Endodermal cell (in vitro differentiated cells): Measurements from ENCODE around the gene POU2F3. TPM values are rescaled to one million over a fixed set of nuclear protein-coding genes. Genes with fewer than 3 reads are reported as not detected.

ENCODE experiments used
- DNase-seq: peaks from one replicate; pipeline ENCODE4 v3.0.0-alpha.2; 2017
- H3K27ac ChIP-seq: 2 replicates; pipeline ENCODE4 v1.5.1; 2013; ENCODE audit warnings: mild to moderate bottlenecking, low read depth, low read length, moderate library complexity
- H3K27me3 ChIP-seq: 2 replicates; pipeline ENCODE4 v1.6.1; 2013; ENCODE audit warnings: mild to moderate bottlenecking, low read length, moderate library complexity; ENCODE audit not compliant: insufficient read depth, control insufficient read depth, poor library complexity, severe bottlenecking
- H3K36me3 ChIP-seq: 2 replicates; pipeline ENCODE4 v1.7.0; 2013; ENCODE audit warnings: mild to moderate bottlenecking, low read length, moderate library complexity; ENCODE audit not compliant: control insufficient read depth, insufficient read depth
- H3K4me1 ChIP-seq: one replicate; pipeline ENCODE4 v1.7.0; 2013; ENCODE audit warnings: low read length; ENCODE audit not compliant: control insufficient read depth, insufficient read depth
- H3K4me3 ChIP-seq: 2 replicates; pipeline ENCODE4 v1.5.1; 2013; ENCODE audit warnings: mild to moderate bottlenecking, low read length, moderate library complexity
- H3K9ac ChIP-seq: 2 replicates; pipeline ENCODE4 v1.6.1; 2013; ENCODE audit warnings: mild to moderate bottlenecking, low read length, moderate library complexity; ENCODE audit not compliant: poor library complexity, severe bottlenecking; ENCODE audit errors: extremely low read depth
- H3K9me3 ChIP-seq: 2 replicates; pipeline ENCODE4 v1.6.1; 2013; ENCODE audit warnings: mild to moderate bottlenecking, low read length, moderate library complexity; ENCODE audit not compliant: control insufficient read depth
- H3K27ac Mint-ChIP-seq: 2 replicates; pipeline ENCODE4 v1.8.0; 2020; ENCODE audit warnings: mixed read lengths
- H3K27me3 Mint-ChIP-seq: 2 replicates; pipeline ENCODE4 v1.8.0; 2021; ENCODE audit warnings: mild to moderate bottlenecking, mixed read lengths; ENCODE audit not compliant: insufficient read depth
- H3K36me3 Mint-ChIP-seq: 2 replicates; pipeline ENCODE4 v1.8.0; 2020; ENCODE audit warnings: low read depth, mixed read lengths
- H3K4me1 Mint-ChIP-seq: 2 replicates; pipeline ENCODE4 v1.8.0; 2020; ENCODE audit warnings: mixed read lengths
- H3K4me3 Mint-ChIP-seq: 2 replicates; pipeline ENCODE4 v1.8.0; 2020; ENCODE audit warnings: mild to moderate bottlenecking, moderate library complexity, mixed read lengths
- H3K9me3 Mint-ChIP-seq: 2 replicates; pipeline ENCODE4 v1.8.0; 2020; ENCODE audit warnings: mild to moderate bottlenecking, mixed read lengths
- CTCF ChIP-seq: fragments of 200-600 bp; sonication (generic); conservative IDR thresholded peaks from 2 replicates; pipeline ENCODE4 v1.5.0; 2021; ENCODE audit warnings: antibody characterized with exemption, mild to moderate bottlenecking
- WGBS, 2 experiments: methylation state at CpG; one replicate each; pipeline versions ENCODE4 v1.1.5 to v1.1.7; 2013; ENCODE audit warnings: missing lambda C conversion rate in 2 of 2, mixed read lengths in 1 of 2; ENCODE audit not compliant: insufficient coverage in 1 of 2, insufficient read length in 1 of 2; 5-methylcytosine and 5-hydroxymethylcytosine counted together
- total RNA-seq, 2 donors: library from RNA; stranded (reverse); fragmentation: NEBNext Ultra II Directional in 1 of 2; extraction: Animal tissue kit (Norgen Biotek cat#: 25700) in 1 of 2; gene quantifications; 2 replicates in 1 of 2; 3 replicates in 1 of 2; pipeline ENCODE4 v1.2.1, GENCODE V29; 2021

Gene POU2F3
- total RNA-seq, 2 donors from 2014 or later: 0.46 TPM; not detected in 1

GRCh38 chr11:120235024-120235628, 4.8 kb upstream of the POU2F3 start:
- Mint-ChIP-seq H3K27me3 (peaks cover 45% of the 10 kb centered on the region), H3K9me3 (no peaks in the 10 kb centered on the region), H3K4me1 (peaks cover 3% of the 10 kb centered on the region), H3K36me3 (no peaks in the 10 kb centered on the region), H3K27ac (no peak overlapping the region), H3K4me3 (no peak overlapping the region)
- Histone ChIP-seq H3K9ac (no peak overlapping the region), H3K27me3 (peaks cover 27% of the 10 kb centered on the region), H3K4me1 (no peaks in the 10 kb centered on the region), H3K36me3 (no peaks in the 10 kb centered on the region), H3K9me3 (no peaks in the 10 kb centered on the region), H3K4me3 (no peak overlapping the region), H3K27ac (no peak overlapping the region)
- peak; percentile 97 for DNase-seq
- TF ChIP-seq CTCF: peak; percentile 94
- WGBS, 2 experiments: 13 to 14% methylated on average over 2 to 8 of the region's 8 CpGs

DNA sequence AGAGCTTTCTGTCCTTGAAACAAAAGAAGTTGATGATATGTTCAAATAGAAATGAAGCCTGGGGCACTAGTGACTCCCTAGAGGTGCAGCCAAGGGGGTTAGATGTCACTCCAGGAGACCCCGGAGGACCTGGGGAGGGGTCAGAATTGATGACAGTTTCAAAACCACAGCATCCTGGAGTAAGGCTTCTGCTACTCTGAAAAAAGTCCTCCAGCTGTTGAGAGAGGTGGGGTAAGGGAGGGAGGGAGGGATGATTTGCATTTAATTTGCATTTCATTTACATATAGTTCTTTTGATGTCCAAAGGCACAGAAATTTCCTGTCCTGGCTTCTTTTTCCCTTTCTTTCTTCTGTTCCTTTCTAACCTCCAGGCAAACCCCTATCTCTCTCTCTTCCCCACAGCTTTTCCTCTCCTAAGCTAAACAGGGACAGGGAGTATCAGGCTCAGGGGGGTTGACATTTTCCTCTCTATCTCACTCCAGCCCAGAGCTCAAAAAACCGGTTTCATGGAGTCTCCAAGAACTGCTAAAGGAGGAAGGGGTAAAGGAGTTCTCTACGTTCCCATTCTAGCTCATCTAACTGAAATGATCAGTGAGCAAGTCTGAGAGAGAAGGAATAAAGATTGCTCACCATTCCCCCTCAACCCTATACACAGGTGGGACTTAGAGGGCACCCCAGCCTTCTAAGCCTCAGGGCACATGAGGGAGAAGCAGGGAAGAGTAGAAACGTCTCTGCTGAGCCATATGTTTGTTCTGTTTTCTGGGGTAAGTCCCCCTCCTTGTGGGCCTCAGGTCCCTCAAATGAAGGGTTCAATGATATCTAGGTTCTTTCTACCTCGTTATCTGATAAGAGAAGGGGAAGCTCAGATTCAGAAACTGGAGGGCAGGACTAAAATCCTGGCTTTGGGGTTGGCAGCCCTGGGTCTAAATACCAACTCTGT, 3.5 kb upstream of the POU2F3 start:
- DNase-seq: peak; percentile 83
- Histone ChIP-seq H3K4me1 (no peaks in the 10 kb centered on the region), H3K27ac (no peak overlapping the region), H3K9me3 (no peaks in the 10 kb centered on the region), H3K27me3 (peaks cover 40% of the 10 kb centered on the region), H3K9ac (no peak overlapping the region), H3K4me3 (no peak overlapping the region), H3K36me3 (no peaks in the 10 kb centered on the region)
- H3K9me3 Mint-ChIP-seq: no peaks in the 10 kb centered on the region
- no peaks in the 10 kb centered on the region for H3K36me3 Mint-ChIP-seq
- TF ChIP-seq CTCF: no peak
- H3K4me3 Mint-ChIP-seq: no peak overlapping the region
- peaks cover 3% of the 10 kb centered on the region for H3K4me1 Mint-ChIP-seq
- peak overlapping the region; percentile 98 for H3K27ac Mint-ChIP-seq
- WGBS, 2 experiments: 48 to 58% methylated on average over 3 to 5 of the region's 5 CpGs
- H3K27me3 Mint-ChIP-seq: peaks cover 56% of the 10 kb centered on the region

DNA sequence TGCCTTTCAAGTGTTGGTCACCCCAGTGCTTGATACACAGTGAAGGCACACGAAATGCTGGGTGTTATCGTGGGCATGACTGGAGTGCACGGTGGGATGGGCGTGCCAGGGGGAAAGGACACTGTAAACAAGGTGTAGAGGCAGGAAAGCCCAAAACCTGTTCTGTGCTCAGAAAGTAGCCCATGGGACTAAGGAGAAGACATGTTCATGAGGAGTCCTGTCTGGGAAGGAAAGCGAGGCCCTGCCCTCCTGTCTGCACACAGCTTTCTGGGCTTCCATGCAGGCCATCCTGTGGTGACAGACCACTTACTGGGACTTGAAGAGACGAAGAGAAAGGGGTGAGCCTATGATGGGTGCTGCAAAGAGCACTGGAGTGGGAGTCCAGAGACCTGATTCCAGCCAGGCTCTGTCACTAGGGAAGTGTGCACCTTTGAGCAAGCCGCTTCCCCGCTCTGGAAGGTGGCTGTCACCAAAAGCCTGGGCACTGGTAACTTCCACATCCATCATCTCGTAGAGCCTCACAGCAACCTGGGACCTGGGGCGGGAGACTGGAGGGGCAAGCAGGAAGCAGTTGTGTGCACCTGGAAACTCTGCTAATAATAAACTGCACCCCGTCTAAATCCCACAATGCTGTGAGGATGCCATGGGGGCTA, 846 bp upstream of the POU2F3 start:
- peak overlapping the region; percentile 46 for H3K4me3 Mint-ChIP-seq
- Histone ChIP-seq H3K4me3 (no peak overlapping the region), H3K27me3 (peaks cover 42% of the 10 kb centered on the region), H3K4me1 (no peaks in the 10 kb centered on the region), H3K9ac (no peak overlapping the region), H3K27ac (no peak overlapping the region), H3K36me3 (no peaks in the 10 kb centered on the region), H3K9me3 (no peaks in the 10 kb centered on the region)
- H3K27ac Mint-ChIP-seq: no peak overlapping the region
- H3K9me3 Mint-ChIP-seq: no peaks in the 10 kb centered on the region
- TF ChIP-seq CTCF: no peak
- DNase-seq: no peak
- H3K36me3 Mint-ChIP-seq: no peaks in the 10 kb centered on the region
- 93 to 94% methylated on average over 10 to 11 of the region's 11 CpGs for WGBS, 2 experiments
- H3K27me3 Mint-ChIP-seq: peaks cover 62% of the 10 kb centered on the region
- peaks cover 10% of the 10 kb centered on the region for H3K4me1 Mint-ChIP-seq
